ENCODE results near the gene RARG.

RARG gene

DNA sequence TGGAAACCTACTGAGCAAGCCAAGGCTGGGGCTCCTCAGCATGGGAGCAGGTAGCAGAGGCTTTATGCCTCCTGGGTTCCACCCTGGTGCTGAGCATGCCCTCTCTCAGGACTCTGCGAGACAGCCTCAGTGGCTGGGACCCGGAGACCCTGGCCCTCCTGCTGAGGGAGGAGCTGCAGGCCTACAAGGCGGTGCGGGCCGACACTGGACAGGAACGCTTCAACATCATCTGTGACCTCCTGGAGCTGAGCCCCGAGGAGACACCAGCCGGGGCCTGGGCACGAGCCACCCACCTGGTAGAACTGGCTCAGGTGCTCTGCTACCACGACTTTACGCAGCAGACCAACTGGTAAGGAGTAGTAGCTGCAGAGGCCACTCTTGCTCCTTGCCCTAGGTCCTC is 44.5 kb upstream of the RARG start:
- TF ChIP-seq, protein P1, sequence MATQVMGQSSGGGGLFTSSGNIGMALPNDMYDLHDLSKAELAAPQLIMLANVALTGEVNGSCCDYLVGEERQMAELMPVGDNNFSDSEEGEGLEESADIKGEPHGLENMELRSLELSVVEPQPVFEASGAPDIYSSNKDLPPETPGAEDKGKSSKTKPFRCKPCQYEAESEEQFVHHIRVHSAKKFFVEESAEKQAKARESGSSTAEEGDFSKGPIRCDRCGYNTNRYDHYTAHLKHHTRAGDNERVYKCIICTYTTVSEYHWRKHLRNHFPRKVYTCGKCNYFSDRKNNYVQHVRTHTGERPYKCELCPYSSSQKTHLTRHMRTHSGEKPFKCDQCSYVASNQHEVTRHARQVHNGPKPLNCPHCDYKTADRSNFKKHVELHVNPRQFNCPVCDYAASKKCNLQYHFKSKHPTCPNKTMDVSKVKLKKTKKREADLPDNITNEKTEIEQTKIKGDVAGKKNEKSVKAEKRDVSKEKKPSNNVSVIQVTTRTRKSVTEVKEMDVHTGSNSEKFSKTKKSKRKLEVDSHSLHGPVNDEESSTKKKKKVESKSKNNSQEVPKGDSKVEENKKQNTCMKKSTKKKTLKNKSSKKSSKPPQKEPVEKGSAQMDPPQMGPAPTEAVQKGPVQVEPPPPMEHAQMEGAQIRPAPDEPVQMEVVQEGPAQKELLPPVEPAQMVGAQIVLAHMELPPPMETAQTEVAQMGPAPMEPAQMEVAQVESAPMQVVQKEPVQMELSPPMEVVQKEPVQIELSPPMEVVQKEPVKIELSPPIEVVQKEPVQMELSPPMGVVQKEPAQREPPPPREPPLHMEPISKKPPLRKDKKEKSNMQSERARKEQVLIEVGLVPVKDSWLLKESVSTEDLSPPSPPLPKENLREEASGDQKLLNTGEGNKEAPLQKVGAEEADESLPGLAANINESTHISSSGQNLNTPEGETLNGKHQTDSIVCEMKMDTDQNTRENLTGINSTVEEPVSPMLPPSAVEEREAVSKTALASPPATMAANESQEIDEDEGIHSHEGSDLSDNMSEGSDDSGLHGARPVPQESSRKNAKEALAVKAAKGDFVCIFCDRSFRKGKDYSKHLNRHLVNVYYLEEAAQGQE (IDR thresholded peaks at IDR 0.05; ENCODE audit: insufficient replicate concordance, low read depth): no peak
- TF ChIP-seq GABPA (IDR thresholded peaks at IDR 0.05; ENCODE audit: low read depth): no peak
- Histone ChIP-seq H3K4me3 (replicated peaks; ENCODE audit: insufficient read depth, low read length) (no peak overlapping the region), H3K27ac (replicated peaks) (no peak overlapping the region), H3K27me3 (ENCODE audit: insufficient read depth, poor library complexity, severe bottlenecking) (no peaks in the 10 kb centered on the region)
- DNase-seq (ENCODE audit: low read depth in 1 of 2, low spot score in 1 of 2): no peak

DNA sequence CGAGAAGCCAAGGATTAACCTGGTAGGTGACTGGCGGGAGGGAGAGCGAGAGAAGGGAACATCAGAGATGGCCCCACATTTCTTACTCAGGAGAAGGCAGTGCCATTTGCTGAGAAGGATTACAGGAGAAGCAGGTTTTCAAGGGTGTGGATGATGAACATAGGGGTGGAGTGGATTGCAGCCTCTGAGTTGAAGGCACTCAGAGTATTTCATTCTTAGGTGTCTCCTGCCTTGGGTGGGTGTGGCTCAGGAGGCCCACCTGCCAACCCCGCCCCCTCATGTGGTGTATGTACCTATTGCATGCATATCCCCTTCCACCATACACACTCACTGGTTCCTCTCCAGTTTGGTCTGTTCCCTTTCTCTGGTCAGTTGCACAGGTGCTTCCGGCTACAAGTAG is 42.4 kb upstream of the RARG start:
- H3K4me3 ChIP-seq (replicated peaks; ENCODE audit: insufficient read depth, low read length): no peak overlapping the region
- peak in 1 of 2 experiments; percentile 50 for DNase-seq (ENCODE audit: low read depth in 1 of 2, low spot score in 1 of 2)
- H3K27ac ChIP-seq (replicated peaks): peak overlapping the region; percentile 55; the same call in 1 of the 2 replicates
- H3K27me3 ChIP-seq (ENCODE audit: insufficient read depth, poor library complexity, severe bottlenecking): no peaks in the 10 kb centered on the region
- TF ChIP-seq SPI1 (IDR thresholded peaks at IDR 0.05; ENCODE audit: borderline replicate concordance, low read depth) (no peak), GABPA (IDR thresholded peaks at IDR 0.05; ENCODE audit: low read depth) (no peak), POLR2AphosphoS5 (IDR thresholded peaks at IDR 0.05; ENCODE audit: low read depth) (no peak)
- TF ChIP-seq, protein P1 (IDR thresholded peaks at IDR 0.05; ENCODE audit: insufficient replicate concordance, low read depth): no peak
- TF ChIP-seq, protein P2, sequence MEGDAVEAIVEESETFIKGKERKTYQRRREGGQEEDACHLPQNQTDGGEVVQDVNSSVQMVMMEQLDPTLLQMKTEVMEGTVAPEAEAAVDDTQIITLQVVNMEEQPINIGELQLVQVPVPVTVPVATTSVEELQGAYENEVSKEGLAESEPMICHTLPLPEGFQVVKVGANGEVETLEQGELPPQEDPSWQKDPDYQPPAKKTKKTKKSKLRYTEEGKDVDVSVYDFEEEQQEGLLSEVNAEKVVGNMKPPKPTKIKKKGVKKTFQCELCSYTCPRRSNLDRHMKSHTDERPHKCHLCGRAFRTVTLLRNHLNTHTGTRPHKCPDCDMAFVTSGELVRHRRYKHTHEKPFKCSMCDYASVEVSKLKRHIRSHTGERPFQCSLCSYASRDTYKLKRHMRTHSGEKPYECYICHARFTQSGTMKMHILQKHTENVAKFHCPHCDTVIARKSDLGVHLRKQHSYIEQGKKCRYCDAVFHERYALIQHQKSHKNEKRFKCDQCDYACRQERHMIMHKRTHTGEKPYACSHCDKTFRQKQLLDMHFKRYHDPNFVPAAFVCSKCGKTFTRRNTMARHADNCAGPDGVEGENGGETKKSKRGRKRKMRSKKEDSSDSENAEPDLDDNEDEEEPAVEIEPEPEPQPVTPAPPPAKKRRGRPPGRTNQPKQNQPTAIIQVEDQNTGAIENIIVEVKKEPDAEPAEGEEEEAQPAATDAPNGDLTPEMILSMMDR (IDR thresholded peaks at IDR 0.05; ENCODE audit: insufficient read depth, low read length): no peak

- TF ChIP-seq POLR2AphosphoS5 (IDR thresholded peaks at IDR 0.05; ENCODE audit: low read depth) (no peak), GABPA (IDR thresholded peaks at IDR 0.05; ENCODE audit: low read depth) (no peak), SPI1 (IDR thresholded peaks at IDR 0.05; ENCODE audit: borderline replicate concordance, low read depth) (no peak)
- TF ChIP-seq, protein P1 (IDR thresholded peaks at IDR 0.05; ENCODE audit: insufficient replicate concordance, low read depth): no peak
- TF ChIP-seq, protein P2 (IDR thresholded peaks at IDR 0.05; ENCODE audit: insufficient read depth, low read length): no peak
Measured at GRCh38 chr12:53268630-53269562, 36.9 kb upstream of the RARG start.

More at GRCh38 chr12:53268630-53269562, 36.9 kb upstream of the RARG start:
- H3K27ac ChIP-seq (replicated peaks): peak overlapping the region; percentile 82
- H3K4me3 ChIP-seq (replicated peaks; ENCODE audit: insufficient read depth, low read length): peak overlapping the region; percentile 92
- no peak for DNase-seq (ENCODE audit: low read depth in 1 of 2, low spot score in 1 of 2)
- H3K27me3 ChIP-seq (ENCODE audit: insufficient read depth, poor library complexity, severe bottlenecking): no peaks in the 10 kb centered on the region
